Retina (tissue), 1 donor: ENCODE results near the gene FOXP1.

ENCODE experiments used
- DNase-seq: peaks from one replicate; pipeline ENCODE4 v3.0.0-alpha.2; 2016

The FOXP1 gene

GRCh38 chr3:71110385-71111222, 472.9 kb downstream of the FOXP1 start:
- DNase-seq, result no peak

GRCh38 chr3:71109977-71110285, 473.6 kb downstream of the FOXP1 start:
- DNase-seq, result no peak

DNA sequence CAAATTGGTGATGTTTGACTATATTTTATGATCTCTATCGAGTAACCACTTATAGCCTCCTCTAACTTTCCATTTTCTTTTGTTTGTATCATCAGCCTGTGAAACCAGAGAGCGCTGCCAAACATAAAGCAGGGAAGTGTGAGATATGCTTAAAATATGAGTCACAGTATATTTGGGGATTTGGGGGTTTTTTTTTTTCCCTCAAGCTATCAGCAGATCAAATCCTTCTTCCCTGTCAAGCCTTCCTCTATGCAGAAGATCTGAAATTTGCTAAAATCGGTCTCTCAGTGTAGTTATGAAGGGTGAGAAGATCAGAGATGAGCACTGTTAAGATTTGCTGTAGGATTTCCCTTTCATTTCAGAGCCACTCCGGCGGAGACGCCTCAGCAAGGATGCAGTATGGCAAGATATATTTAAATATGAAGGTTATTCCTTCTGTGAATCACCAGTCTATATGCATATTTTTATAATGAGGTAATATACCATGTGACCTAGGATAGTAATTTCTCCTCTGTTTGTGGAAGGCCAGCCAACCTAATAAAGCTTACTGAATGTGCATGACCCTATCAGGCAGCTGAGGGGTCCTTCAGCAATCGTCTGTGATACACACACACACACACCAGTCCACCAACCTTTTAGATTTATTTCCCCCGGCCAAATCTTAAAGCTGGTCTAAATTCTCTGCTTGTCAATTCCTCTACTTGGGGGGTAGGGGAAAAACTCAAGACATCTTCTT, 474.1 kb downstream of the FOXP1 start:
- no peak for DNase-seq

DNA sequence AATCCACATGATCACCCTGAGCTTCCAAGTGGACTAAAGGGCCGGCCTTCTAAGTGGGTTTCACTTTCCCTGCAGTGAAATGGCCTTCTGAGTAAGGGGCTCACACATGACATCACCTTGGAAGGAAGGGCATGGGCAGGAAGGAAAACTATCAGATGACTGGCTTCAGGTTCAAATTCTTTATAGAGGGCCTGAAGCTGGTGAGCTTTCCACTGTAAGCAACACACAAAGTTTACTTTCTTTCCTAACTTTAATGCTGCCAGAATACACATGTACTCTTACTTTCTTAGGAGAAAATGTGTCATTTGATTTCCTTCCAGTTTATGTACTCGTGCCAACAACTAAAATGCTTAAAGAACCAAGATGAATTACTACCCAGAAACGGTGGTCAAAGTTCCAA, 475.6 kb downstream of the FOXP1 start:
- no peak for DNase-seq

- DNase-seq, result no peak
Observed at GRCh38 chr3:71104976-71105375, 478.6 kb downstream of the FOXP1 start.

DNA sequence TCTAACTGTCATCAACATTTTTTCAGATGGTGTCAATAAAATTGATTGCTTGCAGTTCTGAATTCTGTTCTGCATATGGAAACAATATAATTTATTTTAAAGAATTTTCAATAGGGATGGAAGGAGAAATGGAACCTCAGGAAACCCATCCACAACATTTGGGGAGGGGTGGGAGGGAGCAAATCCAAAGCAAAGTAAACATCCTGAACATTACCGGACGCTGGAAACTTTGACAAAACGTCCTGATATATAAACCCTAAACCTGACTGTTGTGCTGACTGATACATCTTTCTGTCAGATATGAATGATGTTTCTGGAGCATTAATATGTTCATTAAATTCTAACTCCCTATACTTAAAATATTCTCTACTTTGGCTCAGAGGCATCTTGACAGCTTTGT, 479.0 kb downstream of the FOXP1 start:
- DNase-seq, result no peak

- DNase-seq, result no peak
Observed at GRCh38 chr3:71104121-71104541, 479.4 kb downstream of the FOXP1 start.

DNA sequence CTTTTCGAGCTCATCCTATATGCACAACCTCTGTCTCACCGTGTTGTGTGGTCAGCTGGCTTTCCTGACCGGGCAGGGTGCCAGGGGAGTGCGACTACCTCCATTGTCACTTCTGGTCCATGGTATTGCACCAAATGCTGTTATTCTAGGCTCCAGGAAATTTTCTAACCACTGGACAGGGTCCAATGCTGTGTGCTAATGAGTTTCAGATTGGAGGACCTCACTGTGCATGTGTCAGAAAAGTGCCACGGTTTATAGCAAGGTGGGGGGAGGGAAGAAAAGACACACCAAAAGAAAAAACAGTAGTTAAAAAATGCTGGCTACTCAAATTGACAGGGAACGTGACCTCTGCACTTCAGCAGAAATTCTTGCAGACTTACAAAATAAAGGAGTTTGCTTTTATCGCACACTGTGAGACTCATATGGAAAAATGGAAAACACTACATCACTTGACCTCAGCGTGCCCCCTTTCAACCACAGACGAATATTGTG, 480.1 kb downstream of the FOXP1 start:
- DNase-seq, result no peak

DNA sequence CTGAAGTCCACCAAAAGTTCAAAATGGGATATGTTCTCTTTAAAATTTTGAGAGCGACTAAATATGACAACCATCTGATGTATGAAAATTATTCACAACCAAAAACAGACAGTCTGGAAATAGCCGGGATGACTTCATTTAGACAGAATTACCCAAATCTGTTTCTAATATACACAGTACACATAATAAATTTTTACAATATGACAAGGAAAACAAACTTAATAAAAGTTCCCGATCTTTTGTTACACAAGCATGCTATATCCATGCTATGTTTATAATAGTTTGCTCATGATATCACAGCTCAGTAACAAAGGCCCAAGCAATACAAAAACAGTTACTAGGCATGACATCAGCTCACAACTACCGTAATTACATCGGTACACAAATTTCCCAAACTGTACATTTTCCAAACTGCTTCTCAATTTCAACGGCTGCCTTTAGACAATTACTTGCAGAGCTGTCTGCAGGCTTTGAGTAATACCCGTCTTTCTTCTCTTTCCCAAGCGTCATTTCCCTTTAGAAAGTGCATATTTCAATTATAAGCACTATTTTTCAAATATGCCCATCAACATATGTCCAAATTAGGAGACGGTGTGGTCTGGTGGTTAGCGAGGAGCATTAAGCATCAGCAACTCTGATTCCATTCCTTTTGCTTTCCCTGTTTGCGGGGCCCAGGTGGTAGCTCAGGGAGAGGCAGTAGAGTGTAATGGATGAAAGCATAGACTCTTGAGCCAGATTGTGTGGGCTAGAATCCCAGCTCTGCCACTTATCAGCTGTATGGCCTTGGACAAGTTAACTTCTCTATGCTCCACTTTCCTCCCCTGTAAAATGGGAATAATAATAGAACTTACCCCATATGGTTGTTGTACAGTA, 481.2 kb downstream of the FOXP1 start:
- DNase-seq, result no peak

DNA sequence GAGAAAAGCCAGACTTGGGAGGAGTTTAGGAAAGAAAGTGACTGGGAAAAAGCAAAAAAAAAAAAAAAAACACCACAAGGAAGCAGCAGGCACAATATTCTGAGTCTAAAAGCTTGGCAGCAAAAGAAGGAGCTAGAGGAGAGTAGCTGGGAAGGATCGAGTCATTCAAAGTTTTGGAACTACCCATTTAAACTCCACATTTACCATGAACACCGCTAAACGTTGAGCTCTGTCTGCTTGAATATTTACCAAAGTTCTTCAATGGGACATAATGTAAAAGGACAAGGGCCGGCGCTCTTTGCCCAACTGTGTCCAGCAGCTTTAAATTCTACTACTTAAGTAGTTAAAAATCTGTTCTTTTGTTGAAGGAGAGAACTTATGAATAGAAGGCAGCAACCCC, 481.9 kb downstream of the FOXP1 start:
- DNase-seq, result no peak

DNA sequence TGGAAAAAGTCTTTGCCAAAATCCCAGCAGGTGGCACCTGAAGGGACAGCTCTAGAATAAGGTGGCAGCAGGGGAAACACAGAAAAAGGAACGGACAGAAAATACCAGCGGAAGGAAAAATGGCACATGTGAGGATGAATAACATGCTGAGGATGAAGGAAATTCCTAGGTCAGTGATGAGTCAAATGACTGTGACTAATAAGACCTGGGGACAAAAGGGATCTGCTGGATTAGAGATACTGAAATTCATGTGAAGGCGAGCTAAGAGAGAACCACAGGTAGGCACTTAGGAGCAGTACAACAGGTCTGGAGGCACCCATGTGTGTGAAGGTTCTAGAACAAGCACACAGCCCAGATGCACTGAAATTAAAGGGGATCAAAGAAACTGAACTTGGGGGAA, 482.5 kb downstream of the FOXP1 start:
- no peak for DNase-seq

DNA sequence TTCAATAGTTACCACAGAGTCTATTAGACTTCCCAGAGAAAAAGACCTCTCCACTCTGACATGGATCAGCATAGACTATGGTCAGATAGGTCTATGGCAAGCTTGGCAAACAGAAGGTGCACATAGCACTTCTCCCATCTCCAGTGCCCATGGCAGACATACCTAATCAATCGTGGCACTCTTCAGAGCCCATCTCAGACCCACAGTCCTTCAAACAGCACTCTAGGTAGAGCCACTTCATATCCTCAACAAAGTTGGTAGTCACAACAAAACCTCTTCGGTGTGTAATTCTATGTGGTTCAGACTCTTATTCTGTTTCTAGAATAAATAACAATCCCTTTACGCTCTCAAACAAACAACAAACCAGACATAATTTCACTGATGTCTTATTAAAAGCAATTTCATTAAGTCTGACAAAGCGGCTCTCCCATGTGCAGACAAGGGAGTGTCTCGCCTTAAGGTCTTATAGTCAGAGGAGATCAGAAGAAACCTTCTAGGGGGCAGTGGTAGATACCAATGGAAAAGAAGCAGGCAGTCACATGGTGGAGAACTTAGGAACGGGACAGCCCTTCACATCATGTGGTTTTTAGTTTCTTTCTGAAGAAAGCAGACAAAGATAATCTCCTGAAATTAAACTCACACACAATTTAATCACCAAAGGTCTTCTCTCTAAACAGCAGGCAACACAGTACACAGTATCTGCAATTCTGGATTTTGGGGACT, 483.4 kb downstream of the FOXP1 start:
- DNase-seq, result no peak

DNA sequence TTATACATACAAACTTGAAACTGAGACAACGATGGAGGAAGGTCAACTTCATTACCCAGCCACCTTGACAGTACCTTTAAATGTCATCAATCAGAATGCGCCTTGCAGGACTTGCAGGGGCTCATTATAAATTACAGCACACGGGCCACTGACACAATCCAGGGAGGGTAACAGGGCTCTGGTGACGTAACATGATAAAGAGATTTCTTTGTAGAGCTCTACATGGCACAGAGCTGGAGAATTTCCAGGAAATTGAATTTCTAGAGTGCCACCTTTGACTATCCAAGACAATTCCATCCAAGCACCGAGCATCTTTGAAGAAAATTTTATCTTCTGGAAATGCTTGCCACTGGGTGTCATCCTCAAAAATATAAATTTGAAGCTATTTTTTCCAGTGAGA, 486.0 kb downstream of the FOXP1 start:
- DNase-seq, result no peak

DNA sequence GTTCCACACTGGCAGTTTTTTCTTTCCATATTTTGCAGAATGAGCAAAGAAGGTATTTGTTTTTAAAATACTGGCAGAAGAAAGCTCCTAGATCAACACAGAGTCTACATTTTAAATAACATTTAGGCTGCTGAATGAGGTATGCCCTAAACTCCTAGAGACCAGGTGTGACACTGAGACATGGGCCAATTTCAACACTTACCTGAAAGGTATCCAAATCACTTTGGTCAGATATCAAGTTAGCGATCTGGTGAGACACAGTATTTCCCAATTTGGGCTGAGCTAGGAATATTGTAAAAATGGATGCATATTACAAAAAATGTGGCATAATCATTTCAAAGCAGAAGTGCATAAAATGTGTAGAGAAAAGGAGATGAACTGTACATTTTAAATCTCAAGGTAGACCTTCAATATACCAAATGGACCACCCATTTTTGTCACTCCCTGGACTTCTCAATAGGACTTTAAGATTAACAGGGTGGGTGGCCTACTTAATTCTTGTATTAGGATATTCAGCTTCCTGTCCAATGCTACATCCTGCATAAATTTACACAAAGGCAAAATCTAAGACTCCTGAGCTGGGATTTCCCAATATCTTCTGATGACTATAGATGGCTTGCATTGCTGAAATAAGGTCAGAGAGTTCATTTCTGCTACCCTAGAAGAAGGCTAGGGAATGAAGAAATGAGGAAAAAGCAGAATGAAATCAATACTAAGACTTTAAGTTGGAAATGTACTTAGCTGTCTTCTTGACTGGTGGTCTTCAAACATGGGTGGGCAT, 487.8 kb downstream of the FOXP1 start:
- no peak for DNase-seq

- no peak for DNase-seq
Observed at GRCh38 chr3:71094658-71095209, 488.8 kb downstream of the FOXP1 start.

- DNase-seq, result no peak
Observed at GRCh38 chr3:71092665-71093064, 490.9 kb downstream of the FOXP1 start.

DNA sequence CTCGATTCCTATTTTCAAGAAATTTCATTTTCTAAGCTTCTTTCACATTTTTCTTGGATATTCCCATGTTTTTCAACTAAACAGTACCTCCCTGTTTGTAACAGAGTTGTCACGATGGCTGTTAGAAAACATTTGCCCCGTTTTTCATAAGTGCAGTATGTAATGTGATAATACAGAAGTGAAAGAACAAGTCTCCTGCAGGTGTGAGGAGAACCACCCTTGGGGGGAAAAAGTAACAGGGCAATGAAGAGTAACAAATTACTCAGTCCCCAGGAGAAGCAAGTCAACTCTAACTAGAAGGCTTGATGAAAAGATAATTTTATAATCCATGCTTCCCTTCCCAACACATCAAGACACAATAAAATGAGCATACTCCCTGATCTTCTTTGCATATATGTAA, 493.3 kb downstream of the FOXP1 start:
- no peak for DNase-seq

DNA sequence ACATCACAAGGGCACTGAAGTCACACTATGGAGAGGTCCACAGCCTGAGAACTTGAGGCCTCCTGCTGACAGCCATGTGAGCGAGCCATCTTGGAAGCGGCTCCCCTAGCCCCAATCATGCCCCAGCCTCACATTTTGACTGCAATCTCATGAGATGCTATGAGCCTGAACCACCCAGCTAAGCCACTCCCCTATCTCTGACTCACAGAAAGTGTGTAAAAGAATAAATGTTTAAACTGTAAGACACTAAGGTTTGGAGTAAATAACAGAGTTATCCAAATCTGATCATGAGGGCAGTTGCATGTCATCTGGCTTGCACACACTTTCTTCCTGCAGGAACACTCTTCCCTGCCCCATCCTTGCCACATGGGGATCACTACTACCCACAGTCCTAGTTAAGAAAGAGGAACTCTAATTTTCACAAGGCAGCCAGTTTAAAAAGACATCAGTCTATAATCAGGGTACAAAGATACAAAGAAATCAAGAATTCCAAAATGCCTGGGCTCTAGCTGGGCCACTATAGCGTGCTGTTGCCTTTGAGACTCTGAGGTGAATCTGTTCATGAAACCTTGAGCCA, 494.2 kb downstream of the FOXP1 start:
- DNase-seq, result no peak

GRCh38 chr3:71088742-71089141, 494.8 kb downstream of the FOXP1 start:
- no peak for DNase-seq

DNA sequence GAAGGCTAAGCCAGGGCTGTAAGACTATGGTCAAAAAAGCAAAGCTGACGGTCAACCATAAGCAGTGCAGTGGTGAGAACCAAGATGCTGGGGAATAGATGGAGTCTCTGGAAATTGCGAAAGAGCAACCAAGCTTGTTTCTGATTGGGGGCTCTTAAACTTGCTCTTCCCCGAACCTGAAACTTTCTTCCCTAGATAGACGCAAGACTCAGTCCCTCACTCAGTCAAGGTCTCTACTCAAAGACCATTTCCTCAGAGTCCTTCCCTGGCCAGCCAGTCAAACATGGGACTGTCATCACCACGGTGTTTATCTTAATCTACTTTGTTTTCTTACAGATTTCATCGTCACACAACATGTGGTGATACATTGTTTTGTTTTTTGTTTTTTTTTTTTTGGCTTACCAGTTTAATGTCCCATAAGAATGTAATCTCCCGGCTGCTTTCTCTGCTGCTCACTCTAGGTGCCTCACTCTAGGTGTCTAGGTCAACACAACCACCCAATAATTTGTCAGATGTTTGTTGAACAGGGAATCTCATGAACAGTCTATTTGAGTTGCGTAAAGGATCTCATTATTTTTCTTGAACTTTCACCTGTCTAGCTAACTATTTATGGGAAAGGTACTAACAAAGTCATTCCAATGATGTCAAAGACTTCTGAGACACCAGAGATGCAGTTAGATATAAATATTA, 495.4 kb downstream of the FOXP1 start:
- DNase-seq, result no peak
